Stimulated activated CD8-positive, alpha-beta memory T cell treated with anti-CD3 and anti-CD28 coated beads, Interleukin-4, amount 100 ng/mL, for 1 hour (primary cell): Measurements from ENCODE around the gene FAM234B.
"Not testable (repeated sequence)": the region's sequence is repeated elsewhere in the genome, so short reads cannot be mapped to it uniquely, and the experiment has no call there.

Experiments used
- DNase-seq, 2 donors: peaks; one replicate each; pipeline ENCODE4 v3.0.0-alpha.2; 2020; ENCODE audit warnings: low read depth in 2 of 2, low spot score in 1 of 2

Gene FAM234B

DNA sequence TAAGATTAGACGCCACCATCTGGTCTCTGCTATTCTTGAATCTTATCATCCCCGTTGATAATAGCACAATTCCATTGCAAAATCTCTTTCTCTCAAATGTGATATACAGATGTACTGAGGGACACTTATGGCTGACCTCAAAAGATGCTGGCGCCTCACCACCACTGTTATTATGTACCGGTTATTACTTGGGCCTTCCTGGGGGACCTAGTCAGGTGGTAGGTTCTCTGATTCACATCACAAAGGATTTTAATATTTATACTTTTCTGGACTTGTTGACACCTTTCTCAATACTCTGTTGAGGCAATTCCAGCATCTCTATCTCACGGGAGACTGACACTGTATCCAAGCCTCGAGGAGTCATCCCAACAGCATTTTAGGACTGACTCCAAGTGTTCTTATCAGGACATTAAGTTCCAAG is 21.3 kb upstream of the FAM234B start:
- DNase-seq = no peak

- DNase-seq = no peak
These were observed 20.2 kb upstream of the FAM234B start for GRCh38 chr12:13023811-13024530.

GRCh38 chr12:13024531-13024916 is 19.7 kb upstream of the FAM234B start:
- no peak for DNase-seq

DNA sequence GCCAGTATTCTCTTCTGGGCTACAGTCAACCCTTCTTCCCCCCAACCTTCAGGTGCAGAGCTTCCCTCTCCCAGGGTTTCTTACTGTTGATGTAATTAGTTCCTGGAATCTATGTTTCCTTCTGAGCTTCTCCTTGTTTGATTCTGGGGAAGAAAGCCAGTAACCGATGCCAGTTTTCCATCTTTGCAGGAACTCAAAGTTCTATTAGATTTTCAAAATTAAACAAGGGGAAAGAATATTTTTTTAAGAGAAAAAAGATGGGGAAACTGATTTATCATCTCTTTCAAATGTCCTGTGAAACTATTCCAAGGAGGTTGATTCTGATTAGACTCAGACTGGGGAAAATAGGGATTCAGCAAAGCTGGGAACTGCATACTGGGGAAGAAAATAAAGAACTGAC is 17.9 kb upstream of the FAM234B start:
- no peak for DNase-seq

DNA sequence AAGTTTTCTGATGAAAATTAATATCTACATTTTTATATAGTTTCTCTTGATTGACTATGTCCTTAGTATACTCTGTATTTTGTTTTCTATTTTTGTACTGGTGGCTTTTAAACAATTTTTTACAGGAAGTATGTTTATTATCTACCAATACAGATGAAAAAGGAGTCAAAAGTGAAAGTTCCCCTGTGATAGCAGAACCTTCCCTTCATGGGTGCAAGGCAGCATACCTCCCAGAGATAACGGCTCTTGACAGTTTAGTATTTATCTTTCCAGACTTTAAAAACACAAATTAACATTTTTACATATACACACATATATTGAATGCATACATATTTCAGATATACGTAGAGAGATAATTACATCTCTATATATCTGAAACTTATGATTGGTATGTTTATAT is 17.1 kb upstream of the FAM234B start:
- no peak for DNase-seq

- no peak for DNase-seq
These were observed 16.7 kb upstream of the FAM234B start for GRCh38 chr12:13027508-13027907.

- DNase-seq = no peak
These were observed 15.2 kb upstream of the FAM234B start for GRCh38 chr12:13028825-13029570.

DNA sequence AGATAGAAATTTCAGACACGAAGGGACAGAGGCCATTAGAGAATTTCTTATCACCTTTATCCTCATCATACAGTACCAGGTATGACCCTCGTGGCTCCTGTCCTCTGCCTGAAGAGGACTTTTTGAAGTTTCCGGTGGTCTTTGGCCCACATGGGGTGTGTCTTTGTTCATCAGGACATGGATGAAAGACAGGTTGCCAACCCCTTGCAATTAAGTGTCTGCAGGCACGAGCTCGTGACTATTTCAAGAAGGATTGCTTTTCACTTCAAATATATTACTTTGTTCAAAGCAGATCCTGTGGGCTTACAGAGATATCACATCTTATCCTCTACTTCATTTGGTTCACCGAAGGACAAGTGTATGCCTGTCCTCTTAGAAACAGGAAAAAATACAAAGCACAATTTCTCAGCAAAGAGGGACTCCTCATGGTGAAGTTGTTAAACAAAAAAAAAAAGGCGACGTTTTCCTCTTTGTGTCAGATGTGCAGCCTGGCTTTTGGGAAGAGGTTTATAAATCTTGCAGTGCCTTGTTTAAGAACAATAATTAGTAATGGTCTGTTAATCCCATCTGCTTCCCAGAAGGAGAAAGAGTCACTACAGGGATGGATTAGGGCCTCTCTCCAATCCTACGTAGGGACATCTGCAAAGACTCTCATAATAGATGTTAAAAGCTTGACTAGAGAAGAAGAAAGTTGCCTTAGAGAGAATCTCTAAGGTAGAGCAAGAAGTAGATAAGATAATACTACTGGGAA is 13.5 kb upstream of the FAM234B start:
- DNase-seq = no peak

GRCh38 chr12:13032164-13032563 is 12.0 kb upstream of the FAM234B start:
- DNase-seq = no peak

GRCh38 chr12:13033476-13033875 is 10.7 kb upstream of the FAM234B start:
- DNase-seq = no peak

DNA sequence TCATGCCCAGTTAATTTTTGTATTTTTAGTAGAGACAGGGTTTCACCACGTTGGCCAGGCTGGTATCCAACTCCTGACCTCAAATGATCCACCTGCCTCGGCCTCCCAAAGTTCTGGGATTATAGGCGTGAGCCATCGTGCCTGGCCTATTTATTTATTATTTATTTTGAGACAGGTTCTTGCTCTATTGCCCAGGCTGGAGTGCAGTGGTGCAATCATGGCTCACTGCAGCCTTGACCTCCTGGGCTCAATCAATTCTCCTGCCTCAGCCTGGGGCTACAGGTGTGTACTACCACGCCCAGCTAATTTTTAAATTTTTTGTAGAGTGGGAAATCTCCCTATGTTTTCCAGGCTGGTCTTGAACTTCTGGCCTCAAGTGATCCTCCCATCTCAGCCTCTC is 8.8 kb upstream of the FAM234B start:
- not testable (repeated sequence) for DNase-seq

GRCh38 chr12:13036881-13037280 is 7.3 kb upstream of the FAM234B start:
- DNase-seq = no peak

DNA sequence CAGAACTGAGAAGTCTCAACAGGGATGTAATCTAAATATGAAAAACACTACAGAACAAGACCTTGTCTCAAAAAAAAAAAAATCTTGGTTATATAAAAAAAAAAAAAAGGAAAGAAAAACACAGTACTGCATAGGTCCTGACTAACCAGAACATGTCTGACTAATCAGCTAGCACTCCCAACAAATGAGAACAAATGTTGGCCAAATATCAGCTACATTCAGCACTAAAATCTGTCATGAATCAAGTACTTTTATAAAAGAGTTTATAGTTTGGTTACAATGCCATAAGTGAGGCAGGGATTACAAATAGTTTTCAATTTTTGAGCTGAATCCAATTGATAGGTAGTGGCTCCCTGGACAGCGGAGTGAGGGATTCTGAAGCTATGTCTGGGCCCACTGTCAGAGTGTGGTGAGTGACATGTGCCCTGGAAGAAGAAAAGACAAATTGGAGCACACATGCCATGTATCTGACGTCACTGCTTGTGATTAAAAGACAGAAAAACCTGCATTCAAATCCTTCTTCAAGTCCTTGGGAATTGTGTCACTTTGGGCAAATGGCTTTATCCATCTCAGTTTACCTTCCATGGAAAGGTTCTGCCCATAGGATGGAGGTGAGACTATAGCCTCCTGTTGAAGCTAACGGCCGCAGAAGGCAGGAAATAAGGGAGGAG is 5.6 kb upstream of the FAM234B start:
- no peak for DNase-seq

DNA sequence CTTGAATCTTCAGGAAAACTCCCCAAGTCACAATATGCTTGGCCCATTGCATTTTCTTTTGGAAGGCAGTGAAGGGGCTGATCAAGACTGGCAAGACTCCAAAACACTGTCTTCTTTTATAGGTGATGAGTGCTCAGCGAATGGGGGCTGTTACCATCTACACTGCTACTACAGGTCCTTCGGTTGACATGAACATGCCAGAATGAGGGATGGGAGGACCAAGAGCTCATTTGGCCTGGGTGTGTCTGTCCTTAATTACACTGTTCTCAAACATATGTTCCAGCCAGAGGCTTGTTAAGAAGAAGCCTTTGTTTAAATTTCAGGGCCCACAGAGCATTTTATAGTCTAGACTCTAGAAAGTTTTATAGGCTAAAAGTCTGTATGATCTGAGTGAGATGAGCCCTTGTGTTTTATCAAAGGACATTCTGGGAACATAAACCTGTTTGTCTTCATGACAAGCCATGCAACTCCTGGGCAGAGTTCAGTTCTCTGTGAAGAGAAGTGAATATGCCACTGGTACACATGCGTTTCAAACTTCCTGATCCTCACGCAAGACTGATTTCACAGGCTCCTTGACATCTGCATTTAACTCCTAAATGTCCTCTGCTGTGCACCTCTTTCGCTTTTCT is 4.7 kb upstream of the FAM234B start:
- DNase-seq = no peak

GRCh38 chr12:13041224-13041623 is 3.0 kb upstream of the FAM234B start:
- DNase-seq = no peak

- no peak for DNase-seq
These were observed 1.4 kb upstream of the FAM234B start for GRCh38 chr12:13042666-13043230.

DNA sequence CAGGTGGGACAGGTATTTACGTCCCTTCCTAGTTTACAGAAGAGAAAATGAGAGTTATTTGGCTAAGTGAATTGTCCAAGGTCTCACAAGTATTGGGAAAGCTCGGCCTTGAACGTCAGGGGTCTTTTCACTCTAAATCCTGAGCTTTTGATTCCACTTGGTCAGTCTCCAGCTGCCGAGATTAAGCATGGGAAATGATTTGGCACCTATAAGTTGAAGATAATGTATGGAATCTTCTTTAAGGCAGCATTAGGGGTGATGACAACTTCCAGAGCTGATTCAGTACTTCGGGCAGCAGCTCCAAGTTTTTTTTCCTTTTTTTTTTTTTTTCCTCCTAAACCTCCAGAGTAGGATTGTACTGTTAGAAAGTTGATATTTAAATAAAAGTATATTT is 722 bp downstream of the FAM234B start:
- DNase-seq = no peak

DNA sequence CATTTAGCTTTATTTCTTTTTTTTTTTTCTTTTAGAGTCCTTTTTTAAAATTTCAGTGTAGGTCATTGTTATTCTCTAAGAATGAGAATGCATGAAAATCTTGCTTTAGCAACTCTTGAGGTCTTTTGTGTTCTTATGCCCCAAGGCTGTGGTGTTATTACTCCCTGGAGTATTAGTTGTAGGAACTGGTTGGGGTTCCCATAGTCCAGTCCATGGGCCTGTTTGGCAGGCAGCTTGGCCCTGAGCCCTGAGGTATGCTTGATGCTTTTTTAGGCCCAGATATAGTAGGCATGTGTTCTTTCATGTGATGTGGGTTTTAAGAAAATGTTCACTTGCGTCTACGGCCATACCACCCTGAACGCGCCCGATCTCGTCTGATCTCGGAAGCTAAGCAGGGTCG is 1.6 kb downstream of the FAM234B start:
- no peak for DNase-seq

DNA sequence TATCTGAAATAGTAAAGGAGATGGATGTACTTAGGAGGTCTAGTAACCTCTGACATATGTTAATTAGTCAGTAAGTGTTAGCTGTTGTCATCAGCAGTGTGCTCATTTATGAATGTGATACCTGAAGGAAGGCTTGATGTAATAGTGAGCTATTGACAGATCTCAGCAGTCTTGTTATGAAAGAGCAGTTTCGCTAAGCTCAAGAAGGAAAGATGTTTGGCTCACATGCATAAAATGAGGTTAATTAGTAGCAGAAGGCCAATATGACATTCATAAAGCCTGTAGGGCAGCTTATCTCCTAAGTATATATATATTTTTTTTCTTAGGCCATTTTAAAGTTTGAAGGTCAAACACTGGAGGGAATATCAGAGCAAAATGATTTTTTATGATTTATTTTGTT is 2.8 kb downstream of the FAM234B start:
- DNase-seq = no peak

GRCh38 chr12:13049816-13050215 is 5.6 kb downstream of the FAM234B start:
- no peak for DNase-seq

GRCh38 chr12:13052421-13052820 is 8.2 kb downstream of the FAM234B start:
- no peak for DNase-seq
